ENCODE data around the gene KCNE3.

The KCNE3 gene, protein sequence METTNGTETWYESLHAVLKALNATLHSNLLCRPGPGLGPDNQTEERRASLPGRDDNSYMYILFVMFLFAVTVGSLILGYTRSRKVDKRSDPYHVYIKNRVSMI

DNA sequence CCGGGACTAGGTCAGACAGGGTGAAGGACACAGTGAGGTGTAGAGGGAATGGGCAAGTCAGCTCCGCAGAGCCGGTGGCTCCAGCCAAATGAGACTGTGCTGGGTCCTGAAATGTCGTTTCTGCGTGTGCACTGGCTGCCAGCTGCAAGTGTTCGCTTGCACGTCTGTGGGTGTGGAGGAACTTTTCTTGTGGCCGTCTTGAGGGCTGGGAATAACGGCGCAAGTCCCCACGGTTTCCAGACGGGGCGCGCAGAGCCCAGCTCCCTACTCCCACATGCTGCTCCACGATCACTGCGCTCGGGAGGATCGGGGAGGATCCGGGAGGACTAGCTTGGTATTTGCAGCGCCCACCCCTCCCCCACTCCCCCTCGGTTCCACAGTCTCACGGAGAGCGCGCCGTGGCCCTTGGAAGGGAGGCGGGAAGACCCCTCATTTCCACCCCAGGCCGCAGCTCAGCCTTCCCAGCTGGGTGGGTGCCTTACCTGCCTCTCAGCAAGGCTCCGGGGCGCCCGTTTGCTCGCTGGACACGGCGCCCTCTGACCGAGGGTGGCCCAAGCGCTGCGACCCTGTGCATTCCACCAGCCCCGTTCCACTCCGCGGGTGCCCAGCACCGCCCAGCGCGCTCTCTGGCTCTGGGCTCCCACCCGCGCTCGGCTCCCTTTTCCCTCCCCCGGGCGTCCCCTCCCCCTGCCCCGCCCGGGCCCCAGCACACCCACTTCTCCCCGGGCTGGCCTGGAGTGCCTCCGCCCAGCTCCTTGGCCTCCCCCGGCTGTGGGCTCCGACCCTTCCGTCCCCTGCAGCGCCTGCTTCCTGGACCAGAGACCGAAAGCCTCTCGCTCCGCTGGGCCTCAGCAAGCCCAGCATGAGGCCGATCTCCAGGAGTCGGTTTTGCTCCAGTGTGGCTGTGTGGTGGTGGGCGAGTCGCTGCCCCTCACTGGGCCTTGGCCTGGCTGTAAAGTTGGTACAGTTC is at the start of gene KCNE3:
Gene KCNE3, minus strand, starts transcription at position 634 of the 970 bp plus-strand sequence. CDS start 9,986 bp downstream, outside the sequence.
- DNase-seq (ENCODE audit: low read depth) = no peak

DNA sequence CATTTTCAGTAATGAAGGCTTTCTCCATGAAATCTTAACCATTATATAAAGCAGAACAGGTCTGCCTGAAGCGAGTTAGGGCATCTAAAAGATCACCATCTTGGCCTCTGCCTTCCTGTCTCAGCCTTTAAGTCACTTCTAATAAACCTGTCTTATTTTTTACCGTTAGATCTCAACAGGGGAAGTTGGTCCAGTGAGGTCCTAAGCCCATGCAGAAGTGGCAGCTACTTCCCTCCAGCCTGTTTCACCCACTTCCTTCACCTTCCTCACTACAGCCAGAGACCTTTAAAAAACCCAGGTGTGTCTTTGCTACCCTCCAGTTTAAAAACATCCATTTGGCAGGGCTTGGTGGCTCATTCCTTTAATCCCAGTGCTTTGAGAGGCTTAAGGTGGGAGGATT is 40.2 kb upstream of the KCNE3 start:
- no peak for DNase-seq (ENCODE audit: low read depth)

DNA sequence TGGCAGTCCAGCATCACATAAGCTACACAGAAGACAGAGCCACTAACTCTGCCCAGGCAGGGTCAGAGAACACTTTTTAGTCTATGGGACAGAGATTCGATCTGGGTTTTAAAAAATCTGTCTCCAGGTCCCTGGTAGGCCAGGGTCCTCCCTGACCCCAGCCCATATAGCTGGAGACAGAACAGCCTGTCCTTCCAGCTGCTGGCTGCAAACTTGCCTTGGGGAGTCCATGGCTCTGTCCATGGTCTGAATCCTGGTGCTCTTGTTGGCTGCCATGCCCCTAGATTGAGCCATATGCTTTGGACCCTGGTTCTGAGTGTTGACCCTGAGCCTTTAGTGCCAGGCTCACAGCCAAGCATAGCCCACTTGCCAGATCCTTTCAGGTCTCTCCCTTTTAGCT is 39.5 kb upstream of the KCNE3 start:
- no peak for DNase-seq (ENCODE audit: low read depth)

DNA sequence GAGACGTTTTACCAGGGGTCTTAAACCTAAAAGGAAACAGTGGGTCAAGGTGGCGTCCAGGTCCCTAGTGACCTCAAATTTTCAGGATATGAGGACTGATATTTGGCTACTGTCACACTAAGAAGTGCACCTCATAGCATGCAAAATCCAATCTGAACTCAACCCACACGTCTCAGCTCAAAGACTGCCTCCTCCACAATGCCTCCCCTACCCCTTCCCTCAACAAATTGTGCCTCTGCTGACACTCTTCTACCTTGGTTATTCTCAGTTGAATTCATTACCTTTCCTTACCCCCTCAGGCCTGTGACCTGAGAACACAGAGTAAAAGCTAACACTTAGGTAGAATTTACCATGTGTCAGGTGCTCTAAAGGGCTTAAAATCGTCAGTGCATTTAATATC is 38.6 kb upstream of the KCNE3 start:
- no peak for DNase-seq (ENCODE audit: low read depth)

DNA sequence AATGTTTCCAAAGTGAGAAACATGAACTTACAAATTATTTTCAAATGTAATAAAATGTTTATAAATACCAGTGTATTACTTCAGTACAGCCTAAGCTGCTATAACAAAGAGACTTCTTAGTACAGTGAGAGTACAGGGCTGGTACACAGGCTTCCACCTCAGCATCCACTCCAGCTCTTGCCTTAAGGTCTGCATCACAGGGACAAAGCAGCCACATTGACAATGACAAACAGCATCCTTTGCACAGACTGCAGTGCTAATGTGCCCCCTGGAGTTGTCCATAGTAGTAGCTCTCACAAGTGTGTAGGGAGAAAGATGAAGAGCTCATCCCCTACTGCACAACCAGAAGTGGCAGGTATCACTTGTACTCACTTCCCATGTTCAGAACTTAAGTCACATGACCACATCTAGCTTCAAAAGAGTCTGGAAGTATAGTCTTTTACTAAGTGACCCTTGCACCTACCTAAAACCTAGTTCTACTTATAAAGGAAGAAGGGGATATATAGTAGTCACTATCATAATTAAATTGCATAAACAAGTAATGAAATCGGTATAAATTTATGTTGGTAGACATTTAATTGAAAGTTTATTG is 36.8 kb upstream of the KCNE3 start:
- DNase-seq (ENCODE audit: low read depth) = no peak

DNA sequence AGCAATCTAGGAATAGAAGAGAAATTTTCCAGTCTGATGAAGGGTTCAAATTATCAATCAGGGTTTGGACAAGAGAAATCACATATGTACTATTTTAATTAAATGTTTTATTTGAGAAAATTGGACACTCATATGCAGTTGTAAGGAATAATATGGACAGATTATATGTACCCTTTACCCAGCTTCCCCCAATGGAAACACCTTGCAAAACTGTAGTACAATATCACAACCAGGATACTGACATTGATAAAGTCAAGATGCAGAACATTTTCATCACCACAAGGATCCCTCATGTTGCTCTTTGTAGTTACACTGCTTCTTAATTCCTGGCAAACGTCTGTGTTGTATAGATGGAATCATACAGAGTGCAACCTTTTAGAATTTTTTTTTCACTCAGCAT is 27.6 kb upstream of the KCNE3 start:
- no peak for DNase-seq (ENCODE audit: low read depth)

DNA sequence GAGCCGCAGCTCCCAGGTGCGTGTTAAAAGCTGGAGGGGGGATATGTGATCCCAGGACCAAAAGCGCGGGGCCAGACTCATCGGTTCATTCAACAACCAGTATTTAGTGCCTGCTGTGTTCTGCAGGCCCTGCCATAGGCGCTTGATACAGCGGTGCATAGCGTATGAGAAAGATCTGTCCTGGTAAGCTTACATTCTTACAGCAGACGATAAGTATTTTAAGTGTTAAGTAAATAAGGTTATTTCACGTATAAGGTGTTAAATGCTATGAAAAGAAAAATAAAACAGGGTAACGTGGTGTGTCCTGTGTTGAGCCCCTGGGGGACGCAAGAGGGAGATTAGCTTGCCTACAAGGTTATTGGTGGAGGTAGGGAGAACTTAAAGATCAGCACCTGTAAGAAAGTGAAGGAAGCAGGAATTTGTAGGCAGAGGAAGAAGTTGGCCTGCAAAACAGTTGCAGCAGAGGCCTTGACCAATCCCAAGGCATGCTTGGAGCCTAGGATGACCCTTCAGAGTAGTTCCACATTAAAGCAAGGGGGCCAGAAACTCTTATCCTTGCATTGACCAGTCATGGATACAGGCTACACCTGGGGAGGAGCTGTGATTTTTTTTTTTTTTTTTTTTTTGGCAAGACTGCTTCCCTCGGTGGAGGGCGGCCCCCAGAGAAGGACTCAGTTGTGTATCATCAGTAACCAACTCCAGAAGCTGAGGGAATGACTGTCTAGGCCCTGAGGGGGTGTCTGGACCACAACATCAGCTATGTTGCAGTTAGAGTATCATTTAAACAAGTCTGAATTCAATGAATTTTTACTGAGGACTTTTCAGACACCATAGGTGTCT is 26.7 kb upstream of the KCNE3 start:
- DNase-seq (ENCODE audit: low read depth) = no peak

DNA sequence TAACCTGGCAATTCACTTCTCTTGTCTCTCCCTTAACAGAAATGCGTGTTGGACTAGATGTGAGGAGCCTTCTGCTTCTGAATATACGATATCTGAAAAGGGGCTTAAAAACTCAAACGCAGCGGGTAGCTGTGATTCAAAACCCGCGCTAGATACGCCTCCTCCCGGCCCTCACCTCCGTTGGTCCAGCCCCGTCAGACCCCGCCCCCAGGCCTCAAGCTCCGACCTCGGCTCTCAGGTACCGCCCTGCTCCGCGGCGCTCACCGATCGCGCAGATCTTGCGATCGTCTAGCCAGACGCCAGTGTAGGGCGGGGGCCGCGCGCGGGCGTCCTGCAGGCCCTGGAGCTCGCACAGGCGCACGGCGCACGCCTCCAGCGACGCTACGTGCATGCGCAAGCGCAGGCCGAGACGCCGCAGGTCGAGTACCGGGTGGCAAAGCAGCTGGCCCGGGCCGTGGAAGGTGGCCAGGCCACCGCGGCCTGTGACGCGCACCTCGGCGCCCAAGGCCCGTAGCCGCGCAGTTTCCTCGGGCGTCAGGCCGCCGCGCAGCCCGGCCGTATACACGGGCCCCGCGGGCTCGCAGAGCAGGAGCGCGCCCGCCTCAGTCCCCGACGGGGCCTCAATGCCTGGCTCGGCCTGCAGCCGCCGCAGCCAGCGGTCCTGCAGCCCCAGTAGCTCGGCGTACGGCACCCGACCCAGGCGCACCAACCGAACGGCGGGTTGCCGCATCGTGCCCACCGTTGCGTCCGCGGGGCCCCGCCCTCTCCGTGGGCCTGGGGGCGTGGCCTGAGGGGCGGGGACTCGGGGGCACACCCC is 25.8 kb upstream of the KCNE3 start, which contains the start of gene LIPT2:
Gene LIPT2, minus strand, starts transcription at position 751 of the 817 bp plus-strand sequence. Its CDS starts 21 bp downstream, at position 730.
- DNase-seq (ENCODE audit: low read depth) = peak; percentile 96

DNA sequence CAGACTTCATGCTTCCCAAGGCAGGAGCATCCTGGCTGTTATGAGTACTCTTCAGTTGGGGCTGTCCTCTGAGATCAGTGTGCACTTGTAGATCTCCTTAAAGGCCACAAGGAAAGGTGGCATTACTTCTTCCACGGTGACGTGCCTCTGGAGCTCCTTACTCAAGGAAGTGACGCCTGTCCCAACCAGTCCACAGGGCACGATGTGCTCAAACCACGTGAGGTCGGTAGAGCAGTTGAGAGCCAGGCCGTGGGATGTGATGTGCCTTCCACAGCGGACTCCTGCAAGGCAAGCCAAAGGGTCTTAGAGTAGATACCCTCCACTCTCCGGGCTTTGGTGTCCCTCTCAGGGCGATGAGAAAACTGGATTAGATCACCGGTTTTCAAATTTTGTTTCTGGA is 24.7 kb upstream of the KCNE3 start:
- DNase-seq (ENCODE audit: low read depth) = no peak

DNA sequence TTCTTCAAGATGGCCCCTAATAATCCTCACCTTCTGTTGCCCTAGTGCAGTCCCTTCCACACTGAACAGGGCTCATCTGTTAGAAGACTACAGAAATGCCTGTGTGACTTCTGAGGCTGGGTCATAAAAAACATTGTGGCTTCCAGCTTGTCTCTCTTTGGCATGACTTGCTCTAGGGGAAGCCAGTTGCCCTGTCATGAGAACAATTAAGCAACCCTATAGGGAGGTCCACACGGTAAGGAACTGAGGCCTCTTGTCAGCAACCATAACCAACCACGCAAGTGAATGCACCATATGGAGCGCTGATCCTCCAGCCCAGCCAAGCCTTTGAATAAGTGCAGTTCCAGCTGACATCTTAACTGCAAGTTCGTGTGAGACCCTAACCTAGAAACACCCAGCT is 23.6 kb upstream of the KCNE3 start:
- no peak for DNase-seq (ENCODE audit: low read depth)

DNA sequence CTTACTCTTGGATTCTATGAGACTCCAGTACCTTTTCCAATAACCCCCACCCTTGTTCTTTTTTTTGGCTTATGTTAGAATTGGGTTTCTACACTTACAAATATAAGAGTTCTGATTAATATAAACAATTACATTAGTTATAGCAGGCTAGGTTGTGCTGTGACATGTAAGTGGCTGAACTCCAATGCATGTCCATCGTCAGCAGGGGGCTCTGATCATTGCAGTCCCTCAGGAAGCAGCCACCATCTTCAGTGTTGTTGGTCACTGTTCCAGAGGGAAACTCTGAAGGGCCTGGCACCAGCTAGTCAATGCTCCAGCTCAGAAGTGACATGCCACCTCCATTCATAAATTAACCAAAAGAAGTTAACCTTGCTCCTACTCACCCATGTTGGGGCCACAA is 20.5 kb upstream of the KCNE3 start:
- no peak for DNase-seq (ENCODE audit: low read depth)

DNA sequence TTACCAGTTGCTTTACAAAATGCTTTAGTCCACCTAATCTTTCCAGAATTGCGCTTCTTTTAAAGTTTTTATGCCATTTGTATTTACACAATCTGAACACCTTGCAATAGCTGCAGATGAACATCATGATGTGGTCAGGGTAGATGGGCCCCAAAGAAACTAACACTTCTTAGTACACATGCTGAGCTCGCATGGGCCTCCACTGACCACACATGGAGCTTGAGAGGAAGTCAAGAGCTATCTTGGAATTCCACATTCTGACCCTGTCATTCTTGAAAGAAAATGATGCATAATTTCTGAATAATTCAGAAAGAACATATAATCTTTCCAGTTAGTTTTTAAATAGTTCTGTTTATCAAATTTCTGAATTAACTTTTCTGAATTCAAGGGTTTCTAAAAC is 18.5 kb upstream of the KCNE3 start:
- no peak for DNase-seq (ENCODE audit: low read depth)

DNA sequence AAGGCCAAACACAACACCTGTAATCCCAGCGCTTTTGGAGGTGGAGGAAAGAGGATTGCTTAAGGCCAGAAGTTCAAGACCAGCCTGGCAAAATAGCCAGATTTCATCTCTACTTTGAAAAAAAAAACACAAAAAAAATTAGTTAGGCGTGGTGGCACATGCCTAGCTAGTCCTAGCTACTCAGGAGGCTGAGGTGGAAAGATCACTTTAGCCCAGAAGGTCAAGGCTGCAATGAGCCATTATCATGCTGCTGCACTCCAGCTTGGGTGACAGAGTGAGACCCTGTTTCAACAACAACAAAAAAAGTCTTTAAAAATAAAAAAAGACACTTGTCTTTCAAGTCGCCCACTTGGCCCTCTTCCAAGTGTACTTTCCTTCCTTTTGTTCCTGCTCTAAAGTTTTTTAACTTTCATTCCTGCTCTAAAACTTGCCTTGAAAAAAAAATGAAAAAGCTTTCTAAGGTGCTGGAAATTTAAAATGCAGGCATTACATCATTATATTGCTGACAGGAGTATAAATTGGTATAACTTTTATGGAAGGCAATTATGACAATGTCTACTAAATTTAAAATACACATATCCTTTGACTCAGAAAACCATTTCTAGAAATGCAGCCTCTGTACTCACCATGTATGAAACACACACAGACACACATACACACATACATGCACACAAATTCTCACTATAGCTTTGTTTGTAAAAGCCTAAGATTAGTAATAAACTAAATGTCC is 13.5 kb upstream of the KCNE3 start:
- DNase-seq (ENCODE audit: low read depth) = no peak

DNA sequence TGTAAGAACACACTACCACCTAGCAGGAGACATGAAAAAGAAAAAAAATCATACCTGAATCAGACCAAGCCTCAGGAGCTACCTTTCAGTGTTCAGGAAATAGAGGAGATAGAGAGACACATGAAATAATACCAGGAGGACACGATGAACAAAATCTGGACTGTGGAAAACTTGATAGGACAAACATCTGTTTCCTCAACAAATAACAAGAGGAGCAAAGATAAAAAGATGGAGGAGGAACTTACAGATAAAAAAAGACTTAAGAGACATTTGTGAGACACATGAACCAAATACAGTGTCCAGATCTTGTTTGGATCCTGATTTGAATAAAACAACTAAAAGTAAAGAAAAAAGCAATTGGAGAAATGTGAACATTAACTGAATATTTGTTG is 12.4 kb upstream of the KCNE3 start:
- no peak for DNase-seq (ENCODE audit: low read depth)

DNA sequence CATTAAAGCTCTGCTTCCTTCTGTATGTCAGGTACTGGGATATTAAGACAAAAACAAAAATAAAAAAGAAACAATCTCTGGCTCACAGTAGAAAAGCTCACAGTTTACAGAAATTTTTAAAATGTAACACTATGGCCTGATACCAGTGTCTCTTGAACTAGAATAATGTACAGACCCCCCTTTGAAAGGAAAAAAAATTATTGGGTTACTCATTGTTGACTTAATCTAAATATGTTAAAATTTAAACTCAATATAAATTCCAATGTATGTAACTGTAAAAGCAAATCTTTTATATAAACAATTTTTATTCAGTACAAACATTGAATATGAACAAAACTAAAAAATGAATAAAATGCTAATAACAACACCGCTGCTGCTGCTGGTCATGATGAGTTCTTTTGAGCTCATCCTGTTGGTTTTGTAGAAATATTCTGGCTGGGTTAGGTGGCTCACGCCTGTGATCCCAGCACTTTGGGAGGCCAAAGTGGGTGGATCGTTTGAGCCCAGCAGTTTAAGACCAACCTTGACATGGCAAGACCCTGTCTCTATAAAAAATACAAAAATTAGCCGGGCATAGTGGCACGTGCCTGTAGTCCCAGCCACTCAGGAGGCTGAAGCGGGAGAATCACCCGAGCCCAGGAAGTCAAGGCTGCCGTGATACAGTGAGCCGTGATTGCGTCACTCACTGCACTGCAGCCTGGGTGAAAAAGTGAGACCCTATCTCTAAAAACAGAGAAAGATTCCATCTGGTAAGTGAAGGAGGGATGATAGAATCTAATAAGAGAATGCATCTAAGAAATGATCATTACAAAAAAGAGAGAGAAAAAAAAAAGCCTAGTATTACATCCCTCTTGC is 11.8 kb upstream of the KCNE3 start:
- DNase-seq (ENCODE audit: low read depth) = no peak

DNA sequence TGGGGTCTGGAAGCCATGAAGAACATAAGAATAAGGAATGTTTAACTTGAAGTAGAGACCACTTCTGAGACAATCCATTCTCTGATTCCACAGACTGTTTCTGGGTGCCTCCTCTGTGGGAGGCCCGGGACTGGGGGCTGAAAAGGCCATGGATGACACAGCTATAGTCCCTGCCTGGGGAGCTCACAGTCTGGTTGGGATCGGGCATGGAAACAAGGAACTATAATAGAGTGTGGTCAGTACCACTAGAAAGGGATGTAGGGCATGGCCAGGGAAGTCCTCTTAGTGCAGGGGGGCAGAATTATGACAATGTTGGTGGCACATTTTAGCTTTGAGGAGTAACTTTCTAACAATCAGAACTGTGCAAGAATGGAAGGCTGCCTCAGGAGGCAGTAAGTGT is 9.2 kb upstream of the KCNE3 start:
- DNase-seq (ENCODE audit: low read depth) = no peak

DNA sequence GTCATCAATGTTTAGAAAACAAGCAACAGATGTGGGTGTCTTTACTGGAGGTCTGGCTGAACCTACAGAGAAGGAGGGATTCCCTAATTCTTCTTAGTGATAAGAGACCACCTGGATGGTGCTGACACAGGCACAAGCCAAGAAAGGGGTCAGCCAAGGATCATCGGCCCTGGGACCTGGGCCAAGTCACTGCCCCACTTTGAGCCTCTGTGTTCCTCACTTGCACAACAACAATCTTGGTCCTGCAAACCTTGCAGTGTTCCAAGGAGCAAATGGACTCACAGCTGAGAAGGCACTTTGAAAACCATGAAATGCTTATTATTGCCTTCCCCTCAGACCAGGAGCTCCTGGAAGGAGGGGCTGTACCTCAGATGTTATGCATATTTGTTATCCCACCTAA is 7.0 kb upstream of the KCNE3 start:
- no peak for DNase-seq (ENCODE audit: low read depth)

DNA sequence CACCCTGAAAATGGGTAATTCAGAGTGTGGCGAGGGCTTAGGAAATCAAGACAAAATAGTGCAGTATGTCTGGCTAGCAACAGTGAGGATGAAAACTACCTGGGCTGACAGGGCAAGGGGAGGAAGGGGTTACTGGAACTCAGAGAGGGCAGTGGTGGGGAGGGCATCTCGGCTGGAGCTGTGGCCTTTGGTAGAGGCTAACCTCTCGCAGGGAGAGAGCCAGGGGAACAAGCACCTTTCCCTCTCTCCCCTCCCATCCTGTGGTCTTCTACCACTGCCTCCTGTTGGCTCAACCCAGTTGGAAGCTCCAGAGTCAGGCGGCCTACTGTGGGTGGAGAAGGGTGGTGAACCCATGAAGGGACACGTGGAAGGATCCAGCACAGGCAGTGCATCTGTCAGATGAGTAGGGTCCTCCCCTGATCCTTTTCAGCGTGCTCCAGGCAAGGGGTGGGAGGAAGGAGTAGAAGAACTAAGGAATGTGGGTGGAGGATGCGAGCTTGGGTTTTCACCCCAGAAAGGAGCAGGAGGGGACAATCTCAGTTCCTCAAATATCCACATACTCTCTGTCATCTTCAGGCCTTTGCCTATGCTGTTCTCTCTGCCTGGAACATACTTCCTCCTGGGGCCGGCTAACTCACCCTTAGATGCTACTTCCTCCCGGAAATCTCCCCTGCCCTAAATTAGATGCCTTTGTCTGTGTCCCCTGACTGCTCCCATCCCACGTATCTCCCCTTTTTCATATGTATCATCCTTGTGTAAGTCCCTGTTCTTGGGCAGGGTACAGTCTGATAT is 6.2 kb upstream of the KCNE3 start:
- DNase-seq (ENCODE audit: low read depth) = no peak

Data from activated T-helper 1 cell treated with Interleukin-2 at 50 U/mL for 16 hours (primary cell).